Sciatic nerve (tissue), 2 donors: ENCODE measurements around the gene DUSP28. TPM values are rescaled to one million over a fixed set of nuclear protein-coding genes. Genes with fewer than 3 reads are reported as not detected.

ENCODE experiments used
- ATAC-seq: fragments of 200-7000 bp; cut with Tn5 transposase; one replicate; pipeline ENCODE4 v1.9.1; 2020; ENCODE audit warnings: mild to moderate bottlenecking, moderate library complexity
- DNase-seq: peaks from one replicate; pipeline ENCODE4 v3.0.0-alpha.2; 2020; ENCODE audit warnings: low spot score
- intact Hi-C: fragments of 100-400 bp; cut with DNase I; formaldehyde crosslinking; loops from one replicate; pipeline ENCODE4 v1.14.2; 2022
- total RNA-seq: library from RNA; stranded (reverse); fragmentation: NEBNext Ultra II Directional; extraction: Animal tissue kit (Norgen Biotek cat#: 25700); gene quantifications from one replicate; pipeline ENCODE4 v1.2.1, GENCODE V29; 2021
- donor health status: DM: no; HTN: no; CAD: no.
- donor health status: DM: no; HTN: no; CAD: no.

DUSP28 gene
- total RNA-seq, 1 donor from 2014 or later: 4.5 TPM

GRCh38 chr2:240579771-240580614 lies 19.8 kb downstream of the DUSP28 start:
- ATAC-seq (peak; percentile 50), DNase-seq (no peak)
- intact Hi-C loops: no loop called here

- no peak for DNase-seq
- ATAC-seq: no peak
- intact Hi-C loops: no loop called here
These were observed 21.7 kb downstream of the DUSP28 start for GRCh38 chr2:240581811-240582210.

GRCh38 chr2:240582781-240583180 lies 22.6 kb downstream of the DUSP28 start:
- no peak for DNase-seq
- no peak for ATAC-seq
- intact Hi-C loops: no loop called here

GRCh38 chr2:240583774-240584173 lies 23.6 kb downstream of the DUSP28 start:
- intact Hi-C loops: no loop called here
- DNase-seq: no peak
- ATAC-seq: no peak

- intact Hi-C loops: no loop called here
- DNase-seq (no peak), ATAC-seq (no peak)
These were observed 24.4 kb downstream of the DUSP28 start for GRCh38 chr2:240584486-240585031.

- DNase-seq: no peak
- intact Hi-C loops: no loop called here
- ATAC-seq: no peak
These were observed 24.9 kb downstream of the DUSP28 start for GRCh38 chr2:240585101-240585500.

GRCh38 chr2:240585681-240586197 lies 25.6 kb downstream of the DUSP28 start:
- DNase-seq (no peak), ATAC-seq (no peak)
- intact Hi-C loops: no loop called here

GRCh38 chr2:240586198-240586918 lies 26.2 kb downstream of the DUSP28 start, which contains the start of gene CAPN10:
Gene CAPN10, plus strand, starts transcription at chr2:240586734. Its CDS starts 178 bp downstream, at chr2:240586912.
- DNase-seq (peak; percentile 99), ATAC-seq (peak; percentile 98)
- intact Hi-C loops: no loop called here

GRCh38 chr2:240586919-240587800 lies 27.0 kb downstream of the DUSP28 start:
- DNase-seq: no peak
- no peak for ATAC-seq
- intact Hi-C loops: no loop called here

GRCh38 chr2:240588006-240588655 lies 28.0 kb downstream of the DUSP28 start:
- intact Hi-C loops: no loop called here
- ATAC-seq (no peak), DNase-seq (no peak)

- no peak for ATAC-seq
- DNase-seq: peak; percentile 47
These were observed 28.5 kb downstream of the DUSP28 start for GRCh38 chr2:240588669-240589068.

GRCh38 chr2:240589375-240589774 lies 29.2 kb downstream of the DUSP28 start:
- DNase-seq: peak; percentile 33
- intact Hi-C loops: no loop called here
- no peak for ATAC-seq

More at GRCh38 chr2:240588669-240589068, 28.5 kb downstream of the DUSP28 start:
- intact Hi-C loops: no loop called here

- intact Hi-C loops: no loop called here
- DNase-seq (peak; percentile 34), ATAC-seq (no peak)
These were observed 29.8 kb downstream of the DUSP28 start for GRCh38 chr2:240589850-240590525.

GRCh38 chr2:240590681-240591111 lies 30.5 kb downstream of the DUSP28 start:
- intact Hi-C loops: no loop called here
- DNase-seq (peak; percentile 57), ATAC-seq (no peak)

GRCh38 chr2:240591226-240591625 lies 31.1 kb downstream of the DUSP28 start:
- intact Hi-C loops: no loop called here
- peak; percentile 23 for DNase-seq
- no peak for ATAC-seq

GRCh38 chr2:240591784-240592183 lies 31.6 kb downstream of the DUSP28 start:
- peak; percentile 38 for DNase-seq
- ATAC-seq: no peak
- intact Hi-C loops: no loop called here

- ATAC-seq (no peak), DNase-seq (peak; percentile 48)
- intact Hi-C loops: no loop called here
These were observed 33.0 kb downstream of the DUSP28 start for GRCh38 chr2:240593026-240593702.
